ENCODE data around the gene TOP3B.
"Not testable (repeated sequence)": the region's sequence is repeated elsewhere in the genome, so short reads cannot be mapped to it uniquely, and the experiment has no call there.

Gene TOP3B

DNA sequence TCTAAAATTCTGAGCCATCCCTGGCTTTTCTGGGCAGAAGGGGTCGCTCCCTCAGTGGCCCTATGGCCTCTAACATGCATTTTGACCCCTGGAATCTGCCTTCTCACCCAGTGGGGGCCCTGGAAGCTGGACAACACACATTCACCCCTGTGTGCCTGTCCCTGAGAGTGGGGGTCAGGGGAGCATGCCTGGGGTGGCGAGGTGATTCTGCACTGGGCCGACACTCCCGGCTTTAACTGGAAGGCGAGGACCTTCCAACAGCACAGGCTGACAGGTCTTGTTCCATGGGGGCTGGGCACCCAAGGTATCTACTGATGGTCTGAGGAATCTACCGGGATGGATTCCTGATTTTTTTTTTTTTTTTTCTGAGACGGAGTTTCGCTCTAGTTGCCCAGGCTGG is 40.7 kb downstream of the TOP3B start:
- DNase-seq, result no peak

DNA sequence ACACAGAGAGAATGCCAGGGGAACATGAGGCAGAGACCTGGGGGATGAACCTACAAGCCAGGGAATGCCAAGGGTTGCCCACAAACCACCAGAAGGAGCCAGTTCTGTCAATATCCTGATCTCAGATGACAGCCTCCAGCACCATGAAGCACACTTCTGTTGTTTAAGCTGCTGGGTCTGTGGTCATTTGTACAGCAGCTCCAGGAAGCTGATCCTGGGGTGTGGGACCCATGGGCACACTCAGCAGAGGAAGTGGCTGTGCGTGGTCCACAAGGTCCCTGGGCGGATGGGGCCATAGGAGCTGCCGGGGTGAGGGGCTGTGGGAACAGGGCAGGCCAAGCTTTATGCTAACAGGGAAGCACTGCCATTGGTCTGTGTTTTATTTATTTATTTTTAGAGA is 42.1 kb downstream of the TOP3B start:
- DNase-seq, result no peak

DNA sequence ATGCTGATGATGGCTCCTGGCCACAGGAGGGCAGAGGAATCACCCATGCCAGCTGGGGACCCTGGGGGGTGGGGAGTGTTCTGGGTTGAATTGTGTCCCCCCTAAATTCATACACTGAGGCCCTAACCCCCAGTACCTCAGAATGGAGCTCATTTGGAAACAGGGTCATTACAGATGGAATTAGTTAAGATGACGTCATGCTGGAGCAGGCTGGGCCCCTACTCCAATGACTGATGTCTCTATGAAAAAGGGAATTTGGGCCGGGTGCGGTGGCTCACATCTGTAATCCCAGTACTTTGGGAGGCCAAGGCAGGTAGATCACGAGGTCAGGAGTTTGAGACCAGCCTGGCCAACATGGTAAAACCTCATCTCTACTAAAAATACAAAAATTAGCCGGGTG is 42.7 kb downstream of the TOP3B start:
- not testable (repeated sequence) for DNase-seq

DNA sequence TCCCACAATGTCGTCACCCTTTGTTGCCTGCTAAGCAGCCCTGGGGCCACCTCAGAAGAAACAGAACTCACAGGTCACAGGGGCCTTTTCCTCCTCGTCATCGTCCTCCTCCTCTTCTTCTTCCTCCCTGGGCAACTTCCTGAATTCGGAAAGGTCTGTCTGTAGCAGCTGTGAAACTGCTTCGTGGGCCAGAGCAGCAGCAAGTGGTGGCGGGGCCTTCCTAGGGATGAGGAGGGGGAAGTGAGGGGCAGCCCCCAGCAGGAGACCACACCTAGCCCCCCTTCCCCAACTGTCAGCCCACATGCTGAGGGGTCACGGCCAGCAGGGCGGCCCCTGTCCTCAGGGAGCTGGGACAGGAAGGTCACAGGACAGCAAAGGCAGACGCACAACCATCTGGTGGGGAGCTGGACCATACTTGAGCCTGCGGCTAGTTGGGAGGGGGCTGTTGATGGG is 43.1 kb downstream of the TOP3B start:
- no peak for DNase-seq

DNA sequence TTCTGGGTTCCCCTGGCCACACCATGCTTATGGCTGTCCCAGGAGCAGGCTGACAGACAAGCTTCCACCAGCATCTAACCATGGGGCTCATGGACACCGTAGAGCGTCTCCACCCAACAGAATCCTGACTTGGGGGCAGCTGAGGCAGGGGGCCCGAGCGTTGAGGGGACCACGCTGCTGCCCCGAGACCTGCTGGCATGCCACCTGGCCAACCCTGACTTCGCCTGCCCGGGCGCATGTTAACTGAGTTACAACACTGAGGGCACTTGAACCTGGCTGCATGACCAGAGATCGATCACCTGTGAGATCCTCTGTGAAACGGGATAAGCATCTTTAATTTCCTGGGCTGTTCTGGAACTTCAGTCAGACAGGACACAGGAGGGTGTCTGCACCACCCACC is 43.7 kb downstream of the TOP3B start:
- DNase-seq, result no peak

DNA sequence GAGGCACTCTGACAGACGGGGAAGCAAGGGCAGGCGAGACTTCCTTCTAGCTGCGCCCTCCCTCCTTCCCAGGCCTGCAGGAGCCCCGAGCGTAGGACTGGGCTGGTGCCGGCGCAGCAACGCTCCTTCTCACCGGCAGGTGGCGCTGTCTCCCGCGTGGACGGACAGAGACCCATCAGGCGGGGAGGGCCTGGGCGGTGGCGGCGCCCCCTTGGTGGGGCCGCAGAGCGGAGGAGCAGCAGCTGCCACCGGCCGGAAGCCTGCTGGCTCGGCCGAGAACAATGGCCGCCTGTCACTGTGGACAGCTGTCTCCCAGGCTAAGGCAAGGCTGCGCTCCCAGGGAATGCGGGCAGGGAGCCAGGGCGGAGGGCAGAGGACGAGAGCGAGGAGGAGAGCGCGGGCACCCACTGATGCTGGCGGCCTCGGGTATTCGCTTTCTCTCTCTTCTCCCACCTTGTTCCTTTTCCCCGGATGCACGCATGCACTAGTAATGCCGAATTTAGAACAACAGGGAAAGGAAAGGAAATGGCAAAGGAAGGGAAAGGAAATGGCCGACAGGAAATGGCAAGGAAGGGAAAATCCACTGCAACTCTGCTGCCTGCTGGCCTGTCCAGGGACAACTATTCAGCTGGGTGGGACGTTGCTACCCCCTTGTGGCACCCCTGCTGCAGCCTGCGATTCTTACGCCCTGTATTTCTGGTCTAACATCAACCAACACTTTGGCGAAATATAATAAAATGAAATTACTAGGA is 44.3 kb downstream of the TOP3B start:
- DNase-seq, result peak; percentile 76

DNA sequence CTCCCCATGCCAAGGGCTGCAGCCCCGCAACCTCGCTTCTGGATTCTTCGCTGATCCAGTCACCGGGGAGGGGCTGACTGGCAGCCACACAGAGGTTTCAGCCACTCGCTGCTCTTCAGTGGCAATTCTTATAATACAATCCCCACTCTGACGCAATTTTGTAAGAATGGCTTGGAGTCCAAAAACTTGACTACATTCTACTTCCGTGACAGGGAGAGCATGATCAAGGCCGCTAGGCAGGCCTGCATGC is 44.8 kb downstream of the TOP3B start:
- no peak for DNase-seq

DNA sequence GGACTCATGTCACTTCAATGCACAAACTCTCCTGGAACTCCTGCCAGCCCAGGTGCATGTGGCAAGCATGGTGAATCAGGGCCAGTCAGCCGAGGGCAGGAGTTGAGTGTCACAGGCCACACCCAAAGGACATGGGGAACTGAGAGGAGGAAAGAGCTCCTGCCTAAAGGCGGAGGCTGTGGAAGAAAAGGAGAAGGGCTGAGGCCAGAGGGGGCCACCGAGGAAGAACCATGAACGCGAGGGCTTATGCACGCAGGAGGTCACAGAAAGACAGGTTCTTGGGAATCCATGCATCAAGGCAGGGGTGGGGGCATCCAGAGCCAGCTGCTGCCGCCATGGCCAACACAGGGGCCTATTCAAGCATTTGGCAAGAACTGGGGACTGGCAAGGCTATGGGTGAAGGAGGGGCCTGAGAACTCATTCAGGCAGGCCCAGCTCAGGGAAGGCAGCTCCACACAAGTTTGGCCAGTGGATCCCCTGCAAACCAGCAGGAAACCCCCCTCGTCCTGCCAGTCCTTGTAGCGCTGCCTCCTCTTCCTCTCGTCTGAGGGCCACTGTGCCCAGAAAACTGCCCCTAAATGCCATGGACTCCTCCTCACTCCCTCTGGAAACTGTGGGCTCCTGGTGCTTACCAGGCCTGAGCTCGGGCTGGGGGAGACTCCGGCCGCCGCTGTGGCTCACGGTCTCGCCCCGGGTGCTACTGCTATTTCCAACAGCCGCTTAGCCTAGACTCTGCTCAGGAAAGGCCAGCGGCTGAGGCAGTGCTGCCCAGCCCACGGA is 45.4 kb downstream of the TOP3B start:
- DNase-seq, result no peak

DNA sequence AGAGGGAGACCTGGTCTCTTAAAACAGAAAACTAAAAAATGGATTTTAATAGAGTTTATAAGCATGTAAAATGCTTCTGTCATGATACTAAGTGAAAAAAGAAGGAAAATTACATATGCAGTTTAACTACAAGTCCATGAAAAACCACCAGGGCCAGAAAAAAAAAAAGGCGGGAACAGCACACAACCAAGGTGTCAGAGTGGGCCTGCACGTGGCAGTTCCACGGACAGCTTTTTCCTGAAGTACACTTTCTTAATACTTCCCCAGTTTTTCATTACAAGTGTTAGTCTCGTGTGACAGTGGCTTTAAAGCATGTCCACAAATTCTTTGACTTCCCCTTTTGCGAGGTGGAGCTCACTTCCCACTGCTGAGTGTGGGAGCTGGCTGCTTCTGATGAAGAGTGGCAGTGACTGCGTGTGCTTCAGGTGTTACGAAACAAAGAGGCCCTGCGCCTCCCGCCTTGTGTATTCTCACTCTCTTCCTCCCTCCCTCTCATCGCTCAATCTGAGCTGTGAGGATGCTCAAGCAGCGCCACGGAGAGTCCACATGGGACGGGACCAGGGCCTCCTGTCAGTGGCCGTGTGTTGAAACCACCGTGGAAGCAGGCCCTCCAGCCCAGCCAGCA is 46.3 kb downstream of the TOP3B start:
- no peak for DNase-seq

DNA sequence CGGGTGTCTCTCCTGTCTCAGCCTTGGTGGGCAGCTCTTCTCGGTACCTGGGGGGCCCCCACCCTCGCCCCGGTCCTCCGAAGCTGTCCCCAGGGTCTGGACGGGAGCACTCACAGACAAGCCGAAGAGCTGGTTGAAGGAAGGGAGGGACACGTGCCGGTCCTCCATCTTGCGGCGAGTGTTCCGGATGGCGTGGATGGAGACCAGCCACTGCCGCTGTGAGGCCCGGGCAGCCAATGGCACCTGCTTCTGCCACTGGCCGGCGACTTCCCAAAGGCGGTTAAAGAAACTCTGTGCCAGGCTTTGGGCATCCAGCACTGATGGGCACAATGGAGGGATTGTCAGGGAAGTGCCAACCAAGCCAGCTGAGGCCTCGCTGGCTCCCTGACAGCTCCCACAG is 48.7 kb downstream of the TOP3B start:
- no peak for DNase-seq

DNA sequence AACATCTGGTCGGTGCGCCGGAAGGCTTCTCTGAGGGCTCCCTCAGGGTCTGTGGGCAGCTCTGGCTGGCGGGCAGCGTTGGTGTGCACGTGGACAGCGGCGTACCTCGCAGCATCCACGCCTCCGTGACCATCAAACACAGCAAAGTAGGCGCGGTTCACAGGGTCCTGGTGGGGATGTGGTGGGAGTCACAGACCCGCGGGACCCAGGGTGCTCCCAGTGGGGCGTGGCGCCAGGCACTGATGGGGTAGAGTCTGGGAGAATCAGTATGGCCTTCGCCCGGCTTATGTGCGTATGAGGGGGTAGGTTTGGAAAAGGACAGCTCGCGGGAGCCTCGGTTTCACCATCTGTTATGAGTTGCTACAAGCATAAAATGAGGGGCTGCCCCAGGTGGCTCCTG is 49.2 kb downstream of the TOP3B start:
- DNase-seq, result no peak

DNA sequence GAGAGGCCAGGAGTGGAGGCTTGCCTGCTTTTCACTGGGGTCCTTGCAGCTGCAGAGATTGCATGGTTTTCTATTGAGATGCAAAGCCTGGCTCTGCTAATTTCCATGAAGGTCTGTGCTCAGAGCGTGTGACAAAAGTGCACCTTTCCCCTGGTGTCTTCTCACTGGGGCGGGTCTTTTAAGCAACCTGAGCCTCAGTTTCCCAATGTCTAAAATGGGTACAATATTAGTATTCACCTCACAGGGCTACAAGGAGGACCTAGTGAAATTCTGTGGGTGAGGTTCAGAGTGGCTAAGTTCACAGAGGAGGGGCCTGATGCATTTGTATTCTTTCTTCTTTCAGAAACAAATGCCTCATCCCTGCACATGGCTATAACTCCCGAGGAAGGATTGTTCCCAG is 50.2 kb downstream of the TOP3B start:
- no peak for DNase-seq

DNA sequence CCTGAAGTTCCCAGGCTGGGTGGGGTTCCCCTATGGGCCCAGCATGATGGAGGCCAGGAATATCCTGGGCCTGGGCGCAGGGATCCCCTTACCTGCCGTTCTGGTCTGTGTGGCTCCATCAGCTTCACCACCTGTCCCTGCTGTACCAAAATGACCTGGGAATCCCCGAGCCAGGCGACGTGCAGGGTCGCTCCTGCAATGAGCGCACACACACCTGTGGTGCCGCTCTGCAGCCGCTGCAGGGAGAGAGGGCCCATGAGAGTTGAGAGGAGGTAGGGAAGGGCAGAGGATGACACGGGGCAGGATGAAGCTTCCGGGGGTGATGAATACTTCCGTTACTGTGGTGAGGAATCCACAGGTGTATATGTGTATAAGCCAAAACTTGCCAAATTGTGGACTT is 51.5 kb downstream of the TOP3B start:
- DNase-seq, result no peak

DNA sequence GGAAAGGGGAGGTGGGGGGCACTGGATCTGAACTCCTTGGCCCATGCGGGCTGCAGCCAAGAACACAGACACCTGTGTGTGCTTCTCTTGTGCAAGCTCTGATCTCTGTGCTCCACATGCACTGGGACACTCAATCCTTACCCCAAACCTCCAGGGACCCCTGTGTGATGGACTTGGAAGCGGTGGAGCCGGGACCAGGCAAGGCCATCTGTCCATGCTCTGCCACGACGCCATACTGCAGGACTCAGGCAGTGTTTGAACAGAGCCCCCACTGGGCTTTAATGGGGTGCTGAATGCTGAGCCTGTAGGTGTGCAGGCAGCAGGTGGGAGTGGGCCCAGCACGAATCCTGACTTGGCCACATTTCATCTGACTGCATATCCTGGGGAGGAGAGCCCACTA is 53.3 kb downstream of the TOP3B start:
- DNase-seq, result peak; percentile 8

DNA sequence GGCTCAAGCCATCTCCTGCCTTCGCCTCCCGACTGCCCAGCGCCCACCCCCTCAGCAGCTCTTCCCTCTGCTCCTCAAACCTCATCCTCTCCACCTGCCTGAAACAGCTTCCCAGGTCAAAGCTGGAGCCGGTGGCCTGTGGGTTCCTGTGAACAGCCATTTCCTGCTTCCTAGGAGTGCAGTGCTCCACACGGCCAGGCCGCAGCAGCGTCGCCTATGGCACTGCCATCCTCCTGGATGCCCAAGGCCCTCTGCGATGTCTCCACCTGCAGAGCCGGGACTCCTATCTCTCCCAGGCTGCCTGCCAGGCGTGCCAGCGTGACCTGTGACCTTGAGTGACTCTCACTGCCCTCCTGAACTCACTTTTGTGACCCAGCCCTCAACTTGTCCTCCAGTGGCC is 54.5 kb downstream of the TOP3B start:
- DNase-seq, result no peak

DNA sequence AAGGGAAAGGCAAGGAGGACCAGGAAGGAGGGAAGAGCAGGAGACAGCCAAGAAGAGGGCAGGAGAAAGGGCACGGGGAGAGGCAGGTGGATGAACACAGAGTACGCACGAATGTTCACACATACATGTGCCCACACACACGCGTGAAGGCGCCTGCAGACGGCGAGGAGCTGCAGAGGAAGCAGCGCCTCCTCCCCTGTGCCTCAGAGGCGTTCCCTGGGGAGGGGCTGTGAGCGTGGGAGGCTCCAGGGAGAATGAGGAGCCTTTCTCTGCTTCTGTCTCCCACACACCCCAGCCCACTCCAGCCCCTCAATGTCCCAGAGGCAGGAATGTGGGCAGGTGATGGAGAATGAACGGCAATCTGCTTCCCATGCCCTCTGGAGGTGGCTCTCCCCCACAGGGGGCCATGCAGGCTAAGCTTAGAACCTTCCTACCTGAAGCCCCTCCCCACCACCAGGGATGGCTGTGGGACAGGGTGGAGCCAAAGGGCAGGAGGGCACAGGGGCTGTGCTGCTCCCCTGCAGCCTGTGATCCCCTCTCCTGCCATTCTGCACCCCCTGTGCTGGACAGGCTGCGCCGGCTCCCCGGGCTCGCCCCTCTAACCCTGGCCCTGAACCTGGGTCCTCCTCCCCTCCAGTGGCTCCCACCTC is 55.3 kb downstream of the TOP3B start:
- DNase-seq, result no peak

DNA sequence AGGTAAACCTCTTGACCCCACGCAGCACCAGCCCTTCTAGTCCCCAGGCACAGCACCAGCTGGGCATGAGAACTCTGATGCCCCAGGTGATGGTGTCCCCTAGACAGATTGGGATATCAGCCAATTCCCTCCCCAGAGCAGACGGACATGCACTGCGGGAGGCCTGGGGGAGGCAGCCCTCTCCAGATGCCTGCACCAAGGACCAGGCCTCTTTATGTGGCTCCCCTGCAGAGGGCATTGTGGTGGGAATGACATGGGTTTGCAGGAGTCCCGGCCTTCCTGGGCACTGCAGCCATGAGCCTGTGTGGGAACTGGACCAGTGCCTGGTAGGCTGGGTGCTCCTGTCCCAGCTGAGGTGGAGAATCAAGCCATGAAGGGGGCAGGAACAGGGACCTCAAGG is 55.9 kb downstream of the TOP3B start:
- DNase-seq, result peak; percentile 75

DNA sequence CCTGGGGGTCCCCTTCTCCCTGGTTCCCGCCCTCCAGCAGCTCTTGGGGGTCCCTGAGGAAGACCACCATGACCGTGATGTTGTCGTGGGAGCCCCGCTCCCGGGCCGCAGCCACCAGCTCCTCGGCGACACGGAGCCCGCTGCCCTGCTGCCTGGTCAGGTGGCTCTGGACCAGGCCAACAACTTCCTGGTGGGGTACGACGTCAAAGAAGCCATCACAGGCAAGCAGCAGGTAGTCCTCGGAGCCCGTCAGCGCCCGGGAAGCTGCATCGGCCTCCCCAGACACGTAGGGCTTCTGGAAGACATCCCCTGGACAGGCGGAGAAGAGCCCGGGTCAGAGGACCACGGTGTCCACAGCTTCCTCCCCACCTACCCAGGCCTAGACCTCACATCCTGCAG is 59.4 kb downstream of the TOP3B start:
- no peak for DNase-seq

DNA sequence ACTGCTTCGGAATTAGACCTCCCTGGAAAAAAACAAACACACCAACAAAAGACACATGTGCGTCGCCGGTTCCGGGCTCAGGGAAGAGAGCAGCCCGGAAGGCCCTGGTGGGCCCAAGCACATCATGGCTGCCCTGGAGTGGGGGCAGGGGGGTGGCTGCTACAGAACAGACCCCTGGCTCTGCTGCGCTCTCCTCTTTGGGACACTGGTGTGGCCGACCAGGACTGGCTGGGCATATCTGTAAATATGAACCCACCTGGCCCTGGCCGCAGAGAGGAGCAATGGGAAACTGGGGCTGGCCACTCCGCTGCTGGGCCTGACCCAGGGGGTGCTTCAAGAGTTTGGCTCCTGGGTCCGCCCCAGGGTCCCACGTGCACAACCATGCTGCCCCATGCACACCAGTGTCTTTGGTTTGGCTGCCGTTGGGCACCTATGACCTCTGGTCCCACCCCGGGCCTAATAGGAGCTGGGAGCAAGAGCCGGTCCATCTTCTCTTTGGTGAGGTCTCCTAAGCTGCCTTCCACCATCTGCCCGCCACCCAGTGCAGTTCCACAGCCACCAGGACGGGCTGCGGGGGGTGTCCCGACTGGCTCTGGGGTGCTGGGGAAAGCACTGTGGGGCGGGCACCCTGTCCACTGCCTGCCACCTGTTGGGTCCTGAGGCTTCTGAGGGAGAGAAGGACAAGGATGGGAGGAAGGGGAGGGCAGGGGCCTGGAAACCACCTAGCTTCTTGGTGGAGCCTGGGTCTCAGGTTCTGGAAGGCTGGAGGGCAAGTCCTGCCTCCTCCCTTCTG is 60.0 kb downstream of the TOP3B start:
- no peak for DNase-seq

DNA sequence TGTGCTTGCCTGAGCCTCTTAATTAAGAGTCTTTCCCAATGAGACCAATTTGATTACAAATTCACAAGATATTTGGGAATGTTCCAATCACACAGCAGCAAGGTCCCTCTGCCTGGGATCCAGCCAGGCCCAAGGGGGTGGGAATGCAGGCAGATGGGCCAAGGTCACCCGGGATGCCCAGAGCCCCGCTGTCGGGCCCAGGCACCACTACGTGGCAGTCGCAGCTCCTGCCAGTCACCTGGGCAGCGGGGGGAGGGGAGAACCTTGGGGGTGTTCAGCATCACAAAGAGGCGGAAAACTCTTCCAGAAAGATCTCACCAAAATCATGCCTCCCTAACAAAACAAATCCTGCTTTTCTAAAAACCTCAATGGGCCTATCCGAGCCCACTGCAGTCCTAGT is 60.9 kb downstream of the TOP3B start:
- DNase-seq, result no peak

DNA sequence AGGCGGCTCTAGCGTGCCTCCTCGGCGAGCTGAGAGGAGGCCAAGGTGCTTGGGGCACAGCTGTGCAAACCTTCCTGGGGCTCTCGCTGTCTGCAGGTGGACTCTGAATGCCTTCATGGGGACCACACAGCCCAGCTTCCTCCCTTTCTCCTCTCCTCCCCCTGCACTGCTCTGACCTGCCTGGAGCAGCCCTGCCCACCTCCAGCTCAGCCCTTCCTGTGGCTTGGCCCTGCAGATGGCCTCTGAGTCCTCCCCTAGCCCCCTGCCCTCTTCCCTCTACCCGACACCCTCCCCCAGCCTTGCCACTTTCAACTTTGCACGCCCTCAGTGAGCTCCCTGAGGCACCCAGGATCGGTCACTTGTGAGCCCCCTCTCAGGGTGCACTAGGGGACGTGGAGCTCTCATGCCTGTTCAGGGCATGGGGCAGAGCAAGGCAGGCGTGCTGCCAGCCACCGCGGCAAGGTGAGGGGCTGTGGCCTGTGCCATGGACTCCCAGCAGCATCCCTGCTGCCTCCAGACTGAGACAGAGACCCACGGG is 61.3 kb downstream of the TOP3B start:
- no peak for DNase-seq

DNA sequence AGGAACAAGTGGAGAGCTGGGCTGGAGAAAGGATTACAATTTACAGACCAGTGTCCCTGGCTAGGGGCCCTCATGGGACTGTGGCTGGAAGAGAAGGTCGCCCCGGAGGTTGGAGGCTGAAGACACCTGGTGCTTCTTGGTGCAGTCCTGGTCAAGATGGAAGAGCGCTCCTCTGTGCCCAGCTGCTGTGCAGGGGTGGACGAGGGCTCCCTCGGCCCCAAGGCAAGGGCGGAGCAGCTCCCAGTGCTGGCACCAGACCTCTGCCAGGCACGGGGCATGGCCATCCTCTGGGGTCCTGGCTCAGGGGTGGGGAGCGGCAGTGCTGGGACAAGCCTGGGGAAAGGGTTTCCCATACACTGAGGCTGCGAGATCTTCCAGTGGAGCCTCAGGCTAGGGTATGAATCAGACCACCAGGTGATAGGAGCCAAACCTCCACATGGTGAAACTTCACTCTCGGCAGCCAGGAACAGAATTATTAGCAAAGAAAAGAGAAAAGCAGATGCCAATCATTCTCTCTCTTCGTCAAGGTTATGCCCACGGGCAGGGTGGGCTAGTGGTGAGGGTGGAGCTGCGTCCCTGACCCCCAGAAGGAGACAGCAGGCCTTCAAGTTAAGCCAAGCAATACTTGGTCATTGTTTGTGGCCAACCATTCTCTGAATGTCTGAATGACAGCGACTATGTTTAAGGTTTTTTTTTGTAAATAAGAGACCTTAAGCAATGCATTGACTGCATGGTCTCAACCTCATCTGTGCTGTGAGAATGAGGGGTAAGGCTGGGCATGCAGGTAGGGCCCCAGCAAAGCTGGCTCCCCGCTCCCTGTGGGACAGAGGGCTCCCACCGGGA is 62.0 kb downstream of the TOP3B start:
- no peak for DNase-seq
